Gastrocnemius medialis (tissue), 4 donors: Measurements from ENCODE around the gene DENND6B.

Experiments
- POLR2A ChIP-seq, 2 donors: fragments of 450-650 bp; IDR thresholded peaks; one replicate each; pipeline ENCODE4 v1.6.1; 2017; ENCODE audit warnings: antibody characterized with exemption in 2 of 2, mild to moderate bottlenecking in 2 of 2, moderate library complexity in 2 of 2
- TF ChIP-seq, protein P1 (sequence below), 5 experiments: fragments of 450-650 bp in 3 of 5; fragments of 200-600 bp in 2 of 5; sonication (generic) in 2 of 5; IDR thresholded peaks in 4 of 5; conservative IDR thresholded peaks in 1 of 5; 1 replicate in 4 of 5; 2 replicates in 1 of 5; pipeline ENCODE4 v1.5.1; 2016 to 2019; ENCODE audit warnings: antibody characterized with exemption in 5 of 5, mild to moderate bottlenecking in 3 of 5, moderate library complexity in 3 of 5

- TF ChIP-seq, protein P1, sequence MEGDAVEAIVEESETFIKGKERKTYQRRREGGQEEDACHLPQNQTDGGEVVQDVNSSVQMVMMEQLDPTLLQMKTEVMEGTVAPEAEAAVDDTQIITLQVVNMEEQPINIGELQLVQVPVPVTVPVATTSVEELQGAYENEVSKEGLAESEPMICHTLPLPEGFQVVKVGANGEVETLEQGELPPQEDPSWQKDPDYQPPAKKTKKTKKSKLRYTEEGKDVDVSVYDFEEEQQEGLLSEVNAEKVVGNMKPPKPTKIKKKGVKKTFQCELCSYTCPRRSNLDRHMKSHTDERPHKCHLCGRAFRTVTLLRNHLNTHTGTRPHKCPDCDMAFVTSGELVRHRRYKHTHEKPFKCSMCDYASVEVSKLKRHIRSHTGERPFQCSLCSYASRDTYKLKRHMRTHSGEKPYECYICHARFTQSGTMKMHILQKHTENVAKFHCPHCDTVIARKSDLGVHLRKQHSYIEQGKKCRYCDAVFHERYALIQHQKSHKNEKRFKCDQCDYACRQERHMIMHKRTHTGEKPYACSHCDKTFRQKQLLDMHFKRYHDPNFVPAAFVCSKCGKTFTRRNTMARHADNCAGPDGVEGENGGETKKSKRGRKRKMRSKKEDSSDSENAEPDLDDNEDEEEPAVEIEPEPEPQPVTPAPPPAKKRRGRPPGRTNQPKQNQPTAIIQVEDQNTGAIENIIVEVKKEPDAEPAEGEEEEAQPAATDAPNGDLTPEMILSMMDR (IDR thresholded peaks at IDR 0.05 in 4 of 5, conservative IDR thresholded peaks at IDR 0.05 in 1 of 5): no peak
- no peak for TF ChIP-seq POLR2A (IDR thresholded peaks at IDR 0.05)
Observed at GRCh38 chr22:50343541-50343935, 16.7 kb upstream of the DENND6B start.
